Measurements from ENCODE around the gene VWA5B1.

- TF ChIP-seq GATA3 (IDR thresholded peaks at IDR 0.05; ENCODE audit: low read depth, low read length) = no peak
- TF ChIP-seq GATA2 (IDR thresholded peaks at IDR 0.05; ENCODE audit: low read depth, low read length) = no peak
Measured at GRCh38 chr1:20380175-20380574, 89.5 kb downstream of the VWA5B1 start.

Measured in SH-SY5Y (cell line).